Activated CD4-positive, alpha-beta T cell treated with anti-CD3 and anti-CD28 coated beads, Interleukin-2, amount 50 U/mL, for 24 hours (primary cell): ENCODE results near the gene CCL25.

Source experiments
- DNase-seq, 2 donors: peaks; one replicate each; pipeline ENCODE4 v3.0.0-alpha.2; 2020; ENCODE audit warnings: low read depth in 1 of 2, low spot score in 1 of 2

CCL25 gene

DNA sequence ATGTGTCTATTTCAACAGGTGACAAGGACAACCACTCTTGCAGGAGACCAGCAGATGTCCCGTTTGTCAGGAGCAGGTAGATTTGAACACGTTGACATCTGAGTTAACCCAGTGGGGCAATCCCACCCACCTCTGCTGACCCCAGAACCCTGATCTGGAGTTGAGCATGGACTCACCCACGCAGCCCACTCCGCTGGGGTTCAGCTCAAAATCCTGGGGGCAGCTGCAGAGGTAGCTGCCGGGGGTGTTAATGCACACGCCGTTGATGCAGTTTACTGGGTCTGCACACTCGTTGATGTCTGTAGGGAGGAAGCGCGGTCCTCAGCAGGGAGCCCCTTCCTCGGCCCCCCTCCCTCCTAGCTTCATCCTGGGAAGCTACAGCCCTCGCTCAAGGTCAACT lies 56.9 kb downstream of the CCL25 start:
- DNase-seq, result no peak

- DNase-seq, result no peak
Observed at GRCh38 chr19:8109890-8110662, 57.5 kb downstream of the CCL25 start.

DNA sequence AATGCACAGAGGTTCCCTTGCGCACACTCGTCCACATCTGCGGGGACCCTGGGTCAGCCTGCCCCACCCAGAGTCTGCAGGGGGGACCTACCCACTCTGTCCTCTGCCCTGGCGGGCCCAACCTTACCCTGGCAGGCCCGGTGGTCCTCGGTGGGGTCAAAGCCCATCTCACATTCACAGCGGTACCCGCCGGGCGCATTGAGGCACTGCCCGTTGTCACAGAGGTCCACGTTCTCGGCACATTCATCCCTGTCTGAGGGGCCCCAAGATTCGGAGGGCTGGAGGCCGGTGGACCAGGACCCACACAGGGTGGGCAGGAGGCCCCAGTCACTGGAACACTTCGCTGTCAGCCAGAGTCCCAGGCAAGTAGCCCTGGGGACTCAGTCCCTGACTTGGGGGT lies 58.4 kb downstream of the CCL25 start:
- no peak for DNase-seq

GRCh38 chr19:8111376-8111775 lies 58.8 kb downstream of the CCL25 start:
- DNase-seq, result no peak
